ENCODE measurements around the gene RHOV. TPM values are rescaled to one million over a fixed set of nuclear protein-coding genes. Genes with fewer than 3 reads are reported as not detected.

RHOV gene
- total and polyA plus RNA-seq, 8 donors, result 0.31 to 1.5 (median 0.56) TPM

DNA sequence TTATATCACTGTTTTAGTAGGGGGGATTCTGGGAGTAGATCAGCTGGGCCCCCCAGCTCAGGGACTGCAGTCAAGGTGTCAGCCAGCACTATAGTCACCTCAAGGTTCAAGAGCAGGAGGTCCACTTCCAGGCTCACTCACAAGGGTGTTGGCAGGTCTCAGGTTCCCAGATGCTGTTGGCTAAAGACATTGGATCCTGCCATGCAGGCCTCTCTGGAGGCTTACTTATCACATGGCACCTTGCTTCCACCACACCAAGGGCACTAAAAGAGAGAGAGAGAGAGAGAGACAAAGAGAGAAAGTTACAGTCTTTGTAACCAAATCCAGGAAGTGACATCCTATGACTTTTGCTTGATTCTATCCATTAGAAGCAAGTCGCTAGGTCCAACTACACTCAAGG lies 38.0 kb downstream of the RHOV start:
- TF ChIP-seq, protein P1, sequence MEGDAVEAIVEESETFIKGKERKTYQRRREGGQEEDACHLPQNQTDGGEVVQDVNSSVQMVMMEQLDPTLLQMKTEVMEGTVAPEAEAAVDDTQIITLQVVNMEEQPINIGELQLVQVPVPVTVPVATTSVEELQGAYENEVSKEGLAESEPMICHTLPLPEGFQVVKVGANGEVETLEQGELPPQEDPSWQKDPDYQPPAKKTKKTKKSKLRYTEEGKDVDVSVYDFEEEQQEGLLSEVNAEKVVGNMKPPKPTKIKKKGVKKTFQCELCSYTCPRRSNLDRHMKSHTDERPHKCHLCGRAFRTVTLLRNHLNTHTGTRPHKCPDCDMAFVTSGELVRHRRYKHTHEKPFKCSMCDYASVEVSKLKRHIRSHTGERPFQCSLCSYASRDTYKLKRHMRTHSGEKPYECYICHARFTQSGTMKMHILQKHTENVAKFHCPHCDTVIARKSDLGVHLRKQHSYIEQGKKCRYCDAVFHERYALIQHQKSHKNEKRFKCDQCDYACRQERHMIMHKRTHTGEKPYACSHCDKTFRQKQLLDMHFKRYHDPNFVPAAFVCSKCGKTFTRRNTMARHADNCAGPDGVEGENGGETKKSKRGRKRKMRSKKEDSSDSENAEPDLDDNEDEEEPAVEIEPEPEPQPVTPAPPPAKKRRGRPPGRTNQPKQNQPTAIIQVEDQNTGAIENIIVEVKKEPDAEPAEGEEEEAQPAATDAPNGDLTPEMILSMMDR (IDR thresholded peaks at IDR 0.05), result no peak
- intact Hi-C loops (cut with DNase I), result no loop called here
- H3K27ac ChIP-seq, result no peak overlapping the region
- DNase-seq, result no peak
- H3K27me3 ChIP-seq, result no peaks in the 10 kb centered on the region
- H3K4me3 ChIP-seq, result no peak overlapping the region
- ATAC-seq, result no peak
- no peaks in the 10 kb centered on the region for H3K4me1 ChIP-seq
- no peaks in the 10 kb centered on the region for H3K36me3 ChIP-seq
- no peaks in the 10 kb centered on the region for H3K9me3 ChIP-seq

DNA sequence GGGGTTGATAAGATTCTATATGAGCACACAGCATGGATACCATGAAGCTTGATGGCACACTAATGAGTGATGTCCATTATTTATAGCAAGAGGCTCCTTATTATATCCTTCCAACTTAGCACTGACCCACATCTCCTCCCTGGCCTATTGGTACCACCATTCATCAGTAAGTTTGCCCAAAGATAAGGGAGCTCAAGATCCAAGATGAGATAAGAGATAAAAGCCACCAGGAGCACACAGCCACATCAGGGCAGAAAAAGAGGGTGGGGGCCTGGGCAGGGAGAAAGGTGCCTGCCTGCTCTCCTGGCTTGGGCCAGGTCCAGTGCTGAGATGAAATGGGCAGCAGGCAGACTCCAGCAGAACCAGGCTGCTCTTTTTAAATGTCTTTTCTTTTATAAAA lies 41.1 kb downstream of the RHOV start:
- no peaks in the 10 kb centered on the region for H3K36me3 ChIP-seq

DNA sequence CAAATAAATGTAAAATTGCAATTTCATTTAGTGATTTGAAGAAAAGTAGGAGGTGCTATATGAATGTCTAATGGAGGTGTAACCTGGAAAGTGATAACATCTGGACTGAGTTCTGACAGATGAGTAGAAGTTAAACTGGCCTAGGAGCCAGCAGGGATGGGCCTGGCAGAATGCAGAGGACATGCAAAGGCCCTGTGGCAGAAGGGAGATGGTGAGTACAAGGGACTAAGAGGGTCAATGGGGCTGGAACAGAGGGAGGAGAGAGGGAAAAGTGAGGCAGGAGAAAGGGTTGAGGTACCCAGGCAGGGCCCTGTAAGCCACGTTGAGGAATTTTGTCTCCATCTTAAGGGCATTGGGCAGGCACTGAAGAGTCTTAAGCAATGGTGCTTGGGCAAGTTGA lies 42.2 kb downstream of the RHOV start:
- Histone ChIP-seq H3K27ac (no peak overlapping the region), H3K36me3 (no peaks in the 10 kb centered on the region), H3K4me3 (no peak overlapping the region), H3K9me3 (no peaks in the 10 kb centered on the region), H3K4me1 (no peaks in the 10 kb centered on the region), H3K27me3 (no peaks in the 10 kb centered on the region)
- no peak for ATAC-seq
- DNase-seq, result no peak
- TF ChIP-seq, protein P1 (IDR thresholded peaks at IDR 0.05), result no peak
- intact Hi-C loops (cut with DNase I), result no loop called here

More for the DNA sequence above, 41.1 kb downstream of the RHOV start:
- TF ChIP-seq, protein P1 (IDR thresholded peaks at IDR 0.05), result no peak
- intact Hi-C loops (cut with DNase I), result no loop called here
- H3K9me3 ChIP-seq, result no peaks in the 10 kb centered on the region
- no peak for DNase-seq
- no peaks in the 10 kb centered on the region for H3K27me3 ChIP-seq
- no peak for ATAC-seq
- no peak overlapping the region for H3K27ac ChIP-seq
- H3K4me1 ChIP-seq, result no peaks in the 10 kb centered on the region
- H3K4me3 ChIP-seq, result no peak overlapping the region

DNA sequence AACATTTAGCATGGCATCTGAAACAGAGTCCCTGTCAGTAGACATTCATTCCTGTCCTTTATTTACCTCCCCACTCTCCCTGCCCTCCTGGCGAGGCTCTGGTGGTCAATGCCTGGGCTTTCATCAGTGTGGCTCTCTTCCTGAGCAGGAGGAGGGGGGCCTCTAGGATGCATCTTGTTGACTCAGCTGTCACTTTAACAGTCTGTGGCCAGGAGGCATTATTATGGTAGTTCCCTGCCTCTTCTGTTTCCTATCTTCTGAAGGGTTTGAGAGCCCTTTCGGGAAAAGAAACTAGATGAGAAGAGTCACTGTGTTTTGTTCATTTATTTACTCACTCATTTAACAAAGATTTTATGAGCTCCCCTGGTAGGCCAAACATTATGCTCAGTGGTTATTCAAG lies 43.1 kb downstream of the RHOV start:
- no peaks in the 10 kb centered on the region for H3K9me3 ChIP-seq
- TF ChIP-seq, protein P1 (IDR thresholded peaks at IDR 0.05), result no peak
- no peaks in the 10 kb centered on the region for H3K27me3 ChIP-seq
- H3K4me1 ChIP-seq, result no peaks in the 10 kb centered on the region
- H3K27ac ChIP-seq, result no peak overlapping the region
- H3K36me3 ChIP-seq, result no peaks in the 10 kb centered on the region
- no peak for ATAC-seq
- no peak for DNase-seq
- H3K4me3 ChIP-seq, result no peak overlapping the region
- intact Hi-C loops (cut with DNase I), result no loop called here

DNA sequence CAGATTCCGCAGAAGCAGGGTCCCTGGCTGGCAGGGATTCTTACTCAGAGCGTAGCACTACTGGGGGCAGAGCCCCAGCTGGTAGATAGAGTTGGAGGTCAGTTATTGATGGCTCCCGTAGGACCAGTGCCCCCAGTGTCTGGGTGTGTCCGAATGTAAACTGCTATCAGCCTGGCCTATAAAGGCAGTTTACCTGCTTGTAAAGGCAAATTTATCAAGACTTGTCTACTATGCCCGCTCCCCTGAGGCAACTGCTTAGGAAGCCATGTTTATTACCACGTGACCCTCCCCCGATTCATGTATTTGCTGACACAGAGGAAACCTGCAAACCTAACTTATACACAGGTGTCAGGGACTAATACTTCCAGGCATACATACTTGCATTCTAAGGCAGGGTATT lies 44.9 kb downstream of the RHOV start:
- Histone ChIP-seq H3K36me3 (no peaks in the 10 kb centered on the region), H3K9me3 (no peaks in the 10 kb centered on the region), H3K4me1 (no peaks in the 10 kb centered on the region), H3K4me3 (no peak overlapping the region), H3K27me3 (no peaks in the 10 kb centered on the region), H3K27ac (no peak overlapping the region)
- intact Hi-C loops (cut with DNase I), result no loop called here
- no peak for ATAC-seq
- no peak for DNase-seq
- TF ChIP-seq, protein P1 (IDR thresholded peaks at IDR 0.05), result no peak

Measured in left lung (tissue), 10 donors.